ENCODE data around the gene DAB2.

Gene DAB2

GRCh38 chr5:39441838-39442237, 17.1 kb upstream of the DAB2 start:
- Mint-ChIP-seq H3K27ac (no peak overlapping the region), H3K36me3 (ENCODE audit: insufficient read depth) (no peaks in the 10 kb centered on the region), H3K4me3 (no peak overlapping the region), H3K4me1 (ENCODE audit: low read depth in 2 of 2) (peaks cover 0 to 6% of the 10 kb centered on the region in 2 donors), H3K9me3 (no peaks in the 10 kb centered on the region), H3K27me3 (peaks cover 5 to 10% of the 10 kb centered on the region in 2 donors)
- ATAC-seq (replicated peaks) (no peak), DNase-seq (no peak)

GRCh38 chr5:39440958-39441624, 16.3 kb upstream of the DAB2 start:
- ATAC-seq (replicated peaks) (no peak), DNase-seq (no peak)
- Mint-ChIP-seq H3K36me3 (ENCODE audit: insufficient read depth) (no peaks in the 10 kb centered on the region), H3K27ac (no peak overlapping the region), H3K4me3 (no peak overlapping the region), H3K27me3 (peaks cover 5 to 10% of the 10 kb centered on the region in 2 donors), H3K4me1 (ENCODE audit: low read depth in 2 of 2) (peaks cover 0 to 6% of the 10 kb centered on the region in 2 donors), H3K9me3 (no peaks in the 10 kb centered on the region)

GRCh38 chr5:39440192-39440957, 15.6 kb upstream of the DAB2 start:
- Mint-ChIP-seq H3K4me1 (ENCODE audit: low read depth in 2 of 2) (peaks cover 0 to 6% of the 10 kb centered on the region in 2 donors), H3K9me3 (no peaks in the 10 kb centered on the region), H3K27ac (no peak overlapping the region), H3K27me3 (peaks cover 5 to 10% of the 10 kb centered on the region in 2 donors), H3K36me3 (ENCODE audit: insufficient read depth) (no peaks in the 10 kb centered on the region), H3K4me3 (no peak overlapping the region)
- ATAC-seq (replicated peaks): no peak
- DNase-seq: no peak

- Mint-ChIP-seq H3K9me3 (no peaks in the 10 kb centered on the region), H3K4me1 (ENCODE audit: low read depth in 2 of 2) (peaks cover 0 to 6% of the 10 kb centered on the region in 2 donors), H3K27me3 (peaks cover 5 to 10% of the 10 kb centered on the region in 2 donors), H3K4me3 (no peak overlapping the region), H3K36me3 (ENCODE audit: insufficient read depth) (no peaks in the 10 kb centered on the region), H3K27ac (no peak overlapping the region)
- ATAC-seq (replicated peaks) (no peak), DNase-seq (no peak)
Observed at GRCh38 chr5:39439582-39440162, 14.9 kb upstream of the DAB2 start.

GRCh38 chr5:39437467-39437866, 12.7 kb upstream of the DAB2 start:
- H3K27ac Mint-ChIP-seq: peak overlapping the region in 1 of 2 donors; percentile 64
- ATAC-seq (replicated peaks): peak; percentile 56
- DNase-seq: no peak
- H3K27me3 Mint-ChIP-seq: peaks cover 9 to 10% of the 10 kb centered on the region in 2 donors
- no peak overlapping the region for H3K4me3 Mint-ChIP-seq
- no peaks in the 10 kb centered on the region for H3K36me3 Mint-ChIP-seq (ENCODE audit: insufficient read depth)
- H3K9me3 Mint-ChIP-seq: no peaks in the 10 kb centered on the region
- H3K4me1 Mint-ChIP-seq (ENCODE audit: low read depth in 2 of 2): peaks cover 0 to 6% of the 10 kb centered on the region in 2 donors

- no peak for DNase-seq
- Mint-ChIP-seq H3K27me3 (peaks cover 11 to 27% of the 10 kb centered on the region in 2 donors), H3K36me3 (ENCODE audit: insufficient read depth) (no peaks in the 10 kb centered on the region), H3K4me3 (no peak overlapping the region), H3K27ac (no peak overlapping the region), H3K9me3 (no peaks in the 10 kb centered on the region), H3K4me1 (ENCODE audit: low read depth in 2 of 2) (peaks cover 0 to 6% of the 10 kb centered on the region in 2 donors)
- ATAC-seq (replicated peaks): no peak
Observed at GRCh38 chr5:39433848-39434247, 9.1 kb upstream of the DAB2 start.

GRCh38 chr5:39432696-39433530, 8.1 kb upstream of the DAB2 start:
- no peak for DNase-seq

GRCh38 chr5:39430461-39430860, 5.7 kb upstream of the DAB2 start:
- H3K9me3 Mint-ChIP-seq: no peaks in the 10 kb centered on the region
- peaks cover 30 to 57% of the 10 kb centered on the region in 2 donors for H3K27me3 Mint-ChIP-seq
- DNase-seq: no peak
- H3K27ac Mint-ChIP-seq: no peak overlapping the region
- no peak overlapping the region for H3K4me3 Mint-ChIP-seq
- no peak for ATAC-seq (replicated peaks)
- no peaks in the 10 kb centered on the region for H3K4me1 Mint-ChIP-seq (ENCODE audit: low read depth in 2 of 2)
- H3K36me3 Mint-ChIP-seq (ENCODE audit: insufficient read depth): no peaks in the 10 kb centered on the region

More at GRCh38 chr5:39432696-39433530, 8.1 kb upstream of the DAB2 start:
- no peaks in the 10 kb centered on the region for H3K9me3 Mint-ChIP-seq
- H3K36me3 Mint-ChIP-seq (ENCODE audit: insufficient read depth): no peaks in the 10 kb centered on the region
- H3K27ac Mint-ChIP-seq: no peak overlapping the region
- H3K4me3 Mint-ChIP-seq: no peak overlapping the region
- peaks cover 16 to 35% of the 10 kb centered on the region in 2 donors for H3K27me3 Mint-ChIP-seq
- no peak for ATAC-seq (replicated peaks)
- H3K4me1 Mint-ChIP-seq (ENCODE audit: low read depth in 2 of 2): peaks cover 0 to 6% of the 10 kb centered on the region in 2 donors

GRCh38 chr5:39428640-39429039, 3.9 kb upstream of the DAB2 start:
- ATAC-seq (replicated peaks): no peak
- Mint-ChIP-seq H3K9me3 (no peaks in the 10 kb centered on the region), H3K4me1 (ENCODE audit: low read depth in 2 of 2) (peaks cover 0 to 4% of the 10 kb centered on the region in 2 donors), H3K4me3 (no peak overlapping the region), H3K27me3 (peaks cover 30 to 67% of the 10 kb centered on the region in 2 donors), H3K36me3 (ENCODE audit: insufficient read depth) (no peaks in the 10 kb centered on the region), H3K27ac (no peak overlapping the region)
- DNase-seq: no peak

GRCh38 chr5:39427633-39428032, 2.9 kb upstream of the DAB2 start:
- peaks cover 27 to 64% of the 10 kb centered on the region in 2 donors for H3K27me3 Mint-ChIP-seq

GRCh38 chr5:39427229-39427628, 2.4 kb upstream of the DAB2 start:
- H3K9me3 Mint-ChIP-seq: no peaks in the 10 kb centered on the region

More at GRCh38 chr5:39427633-39428032, 2.9 kb upstream of the DAB2 start:
- ATAC-seq (replicated peaks) (no peak), DNase-seq (no peak)
- Mint-ChIP-seq H3K36me3 (ENCODE audit: insufficient read depth) (no peaks in the 10 kb centered on the region), H3K27ac (no peak overlapping the region), H3K4me3 (no peak overlapping the region), H3K9me3 (no peaks in the 10 kb centered on the region), H3K4me1 (ENCODE audit: low read depth in 2 of 2) (peaks cover 0 to 4% of the 10 kb centered on the region in 2 donors)

GRCh38 chr5:39426746-39427105, 1.9 kb upstream of the DAB2 start:
- peaks cover 0 to 4% of the 10 kb centered on the region in 2 donors for H3K4me1 Mint-ChIP-seq (ENCODE audit: low read depth in 2 of 2)
- H3K27me3 Mint-ChIP-seq: peaks cover 23 to 60% of the 10 kb centered on the region in 2 donors
- H3K36me3 Mint-ChIP-seq (ENCODE audit: insufficient read depth): no peaks in the 10 kb centered on the region
- no peaks in the 10 kb centered on the region for H3K9me3 Mint-ChIP-seq
- no peak overlapping the region for H3K27ac Mint-ChIP-seq
- DNase-seq: no peak
- no peak overlapping the region for H3K4me3 Mint-ChIP-seq
- no peak for ATAC-seq (replicated peaks)

More at GRCh38 chr5:39427229-39427628, 2.4 kb upstream of the DAB2 start:
- Mint-ChIP-seq H3K4me1 (ENCODE audit: low read depth in 2 of 2) (peaks cover 0 to 4% of the 10 kb centered on the region in 2 donors), H3K36me3 (ENCODE audit: insufficient read depth) (no peaks in the 10 kb centered on the region), H3K27ac (no peak overlapping the region), H3K4me3 (no peak overlapping the region), H3K27me3 (peaks cover 23 to 60% of the 10 kb centered on the region in 2 donors)
- DNase-seq (no peak), ATAC-seq (replicated peaks) (no peak)
